Ureter (tissue), 1 donor: ENCODE measurements around the gene ZMYND8. TPM values are rescaled to one million over a fixed set of nuclear protein-coding genes. Genes with fewer than 3 reads are reported as not detected.
"Not testable (repeated sequence)": the region's sequence is repeated elsewhere in the genome, so short reads cannot be mapped to it uniquely, and the experiment has no call there.

Source experiments
- DNase-seq: peaks from one replicate; pipeline ENCODE4 v3.0.0-alpha.2; 2020; ENCODE audit warnings: low spot score
- total RNA-seq: library from RNA; stranded (reverse); gene quantifications from one replicate; pipeline ENCODE4 v1.2.4, GENCODE V29; 2023
- donor health status: DM: yes; HTN: yes; CAD: no.

ZMYND8 gene
- total RNA-seq, 1 donor from 2014 or later = 113 TPM

- no peak for DNase-seq
Measured at GRCh38 chr20:47310729-47311128, 45.8 kb downstream of the ZMYND8 start.

- DNase-seq = no peak
Measured at GRCh38 chr20:47309806-47310426, 46.6 kb downstream of the ZMYND8 start.

GRCh38 chr20:47309394-47309793 is 47.1 kb downstream of the ZMYND8 start:
- no peak for DNase-seq

- DNase-seq = not testable (repeated sequence)
Measured at GRCh38 chr20:47307569-47307968, 48.9 kb downstream of the ZMYND8 start.

- DNase-seq = no peak
Measured at GRCh38 chr20:47306755-47307370, 49.6 kb downstream of the ZMYND8 start.

GRCh38 chr20:47306095-47306494 is 50.4 kb downstream of the ZMYND8 start:
- no peak for DNase-seq

- no peak for DNase-seq
Measured at GRCh38 chr20:47305667-47306066, 50.8 kb downstream of the ZMYND8 start.

- no peak for DNase-seq
Measured at GRCh38 chr20:47304287-47304686, 52.2 kb downstream of the ZMYND8 start.

- DNase-seq = no peak
Measured at GRCh38 chr20:47303736-47304135, 52.8 kb downstream of the ZMYND8 start.

GRCh38 chr20:47300071-47300470 is 56.4 kb downstream of the ZMYND8 start:
- DNase-seq = no peak

GRCh38 chr20:47298624-47299023 is 57.9 kb downstream of the ZMYND8 start:
- no peak for DNase-seq

- no peak for DNase-seq
Measured at GRCh38 chr20:47297746-47298145, 58.8 kb downstream of the ZMYND8 start.

GRCh38 chr20:47296950-47297349 is 59.5 kb downstream of the ZMYND8 start:
- DNase-seq = no peak

GRCh38 chr20:47295921-47296426 is 60.5 kb downstream of the ZMYND8 start:
- no peak for DNase-seq

GRCh38 chr20:47295129-47295813 is 61.2 kb downstream of the ZMYND8 start:
- no peak for DNase-seq

GRCh38 chr20:47293631-47294030 is 62.9 kb downstream of the ZMYND8 start:
- DNase-seq = no peak

- no peak for DNase-seq
Measured at GRCh38 chr20:47292581-47292980, 63.9 kb downstream of the ZMYND8 start.

- no peak for DNase-seq
Measured at GRCh38 chr20:47290666-47291430, 65.7 kb downstream of the ZMYND8 start.

GRCh38 chr20:47290008-47290407 is 66.5 kb downstream of the ZMYND8 start:
- no peak for DNase-seq

- DNase-seq = no peak
Measured at GRCh38 chr20:47289096-47289495, 67.4 kb downstream of the ZMYND8 start.

- DNase-seq = not testable (repeated sequence)
Measured at GRCh38 chr20:47288530-47288929, 68.0 kb downstream of the ZMYND8 start.

- DNase-seq = no peak
Measured at GRCh38 chr20:47287609-47288144, 68.8 kb downstream of the ZMYND8 start.
